ENCODE measurements around the gene FZR1.

GRCh38 chr19:3537101-3537437 is 31.0 kb downstream of the FZR1 start:
- TF ChIP-seq, protein P1, sequence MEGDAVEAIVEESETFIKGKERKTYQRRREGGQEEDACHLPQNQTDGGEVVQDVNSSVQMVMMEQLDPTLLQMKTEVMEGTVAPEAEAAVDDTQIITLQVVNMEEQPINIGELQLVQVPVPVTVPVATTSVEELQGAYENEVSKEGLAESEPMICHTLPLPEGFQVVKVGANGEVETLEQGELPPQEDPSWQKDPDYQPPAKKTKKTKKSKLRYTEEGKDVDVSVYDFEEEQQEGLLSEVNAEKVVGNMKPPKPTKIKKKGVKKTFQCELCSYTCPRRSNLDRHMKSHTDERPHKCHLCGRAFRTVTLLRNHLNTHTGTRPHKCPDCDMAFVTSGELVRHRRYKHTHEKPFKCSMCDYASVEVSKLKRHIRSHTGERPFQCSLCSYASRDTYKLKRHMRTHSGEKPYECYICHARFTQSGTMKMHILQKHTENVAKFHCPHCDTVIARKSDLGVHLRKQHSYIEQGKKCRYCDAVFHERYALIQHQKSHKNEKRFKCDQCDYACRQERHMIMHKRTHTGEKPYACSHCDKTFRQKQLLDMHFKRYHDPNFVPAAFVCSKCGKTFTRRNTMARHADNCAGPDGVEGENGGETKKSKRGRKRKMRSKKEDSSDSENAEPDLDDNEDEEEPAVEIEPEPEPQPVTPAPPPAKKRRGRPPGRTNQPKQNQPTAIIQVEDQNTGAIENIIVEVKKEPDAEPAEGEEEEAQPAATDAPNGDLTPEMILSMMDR (IDR thresholded peaks at IDR 0.05): no peak
- no peak for TF ChIP-seq POLR2A (IDR thresholded peaks at IDR 0.05)

Data from transverse colon (tissue), 3 donors.